B cell (primary cell): ENCODE measurements around the gene BAIAP3.
"Not testable (repeated sequence)": the region's sequence is repeated elsewhere in the genome, so short reads cannot be mapped to it uniquely, and the experiment has no call there.

Source experiments
- EZH2 ChIP-seq: IDR thresholded peaks from 2 replicates; pipeline ENCODE4 v1.6.1; 2012; ENCODE audit warnings: borderline replicate concordance, low read depth, mild to moderate bottlenecking, moderate library complexity, low read length; ENCODE audit not compliant: insufficient read depth, poor library complexity, severe bottlenecking
- TF ChIP-seq, protein P1 (sequence below): fragments of 200-600 bp; IDR thresholded peaks from one replicate; pipeline ENCODE4 v1.8.0; 2022; ENCODE audit warnings: antibody characterized with exemption, mild to moderate bottlenecking

DNA sequence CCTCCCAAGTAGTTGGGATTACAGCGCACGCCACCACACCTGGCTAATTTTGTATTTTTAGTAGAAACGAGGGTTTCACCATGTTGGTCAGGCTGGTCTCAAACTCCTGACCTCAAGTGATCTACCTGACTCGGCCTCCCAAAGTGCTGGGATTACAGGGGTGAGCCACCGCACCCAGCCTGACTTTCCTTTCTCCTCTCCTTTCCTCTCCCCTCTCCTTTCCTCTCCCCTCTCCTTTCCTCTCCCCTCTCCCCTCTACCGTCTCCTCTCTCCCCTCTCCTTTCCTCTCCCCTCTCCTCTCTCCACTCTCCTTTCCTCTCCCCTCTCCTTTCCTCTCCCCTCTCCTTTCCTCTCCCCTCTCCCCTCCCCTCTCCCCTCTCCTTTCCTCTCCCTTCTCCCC lies 41.2 kb upstream of the BAIAP3 start:
- TF ChIP-seq, protein P1, sequence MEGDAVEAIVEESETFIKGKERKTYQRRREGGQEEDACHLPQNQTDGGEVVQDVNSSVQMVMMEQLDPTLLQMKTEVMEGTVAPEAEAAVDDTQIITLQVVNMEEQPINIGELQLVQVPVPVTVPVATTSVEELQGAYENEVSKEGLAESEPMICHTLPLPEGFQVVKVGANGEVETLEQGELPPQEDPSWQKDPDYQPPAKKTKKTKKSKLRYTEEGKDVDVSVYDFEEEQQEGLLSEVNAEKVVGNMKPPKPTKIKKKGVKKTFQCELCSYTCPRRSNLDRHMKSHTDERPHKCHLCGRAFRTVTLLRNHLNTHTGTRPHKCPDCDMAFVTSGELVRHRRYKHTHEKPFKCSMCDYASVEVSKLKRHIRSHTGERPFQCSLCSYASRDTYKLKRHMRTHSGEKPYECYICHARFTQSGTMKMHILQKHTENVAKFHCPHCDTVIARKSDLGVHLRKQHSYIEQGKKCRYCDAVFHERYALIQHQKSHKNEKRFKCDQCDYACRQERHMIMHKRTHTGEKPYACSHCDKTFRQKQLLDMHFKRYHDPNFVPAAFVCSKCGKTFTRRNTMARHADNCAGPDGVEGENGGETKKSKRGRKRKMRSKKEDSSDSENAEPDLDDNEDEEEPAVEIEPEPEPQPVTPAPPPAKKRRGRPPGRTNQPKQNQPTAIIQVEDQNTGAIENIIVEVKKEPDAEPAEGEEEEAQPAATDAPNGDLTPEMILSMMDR, result not testable (repeated sequence)
- not testable (repeated sequence) for TF ChIP-seq EZH2
